ENCODE measurements around the gene EDIL3.

EDIL3 gene

GRCh38 chr5:84265130-84265529, 119.5 kb downstream of the EDIL3 start:
- WGBS (ENCODE audit: insufficient coverage, insufficient read length), result no CpG with 5 or more reads among the region's 2 CpGs
- no peak overlapping the region for H3K4me3 ChIP-seq (ENCODE audit: low read length)

GRCh38 chr5:84260939-84261338, 123.7 kb downstream of the EDIL3 start:
- no peak overlapping the region for H3K4me3 ChIP-seq (ENCODE audit: low read length)
- no peaks in the 10 kb centered on the region for H3K36me3 ChIP-seq (ENCODE audit: control insufficient read depth, insufficient read depth, low read length)
- no peak overlapping the region for H3K27ac ChIP-seq (ENCODE audit: low read length)
- H3K9me3 ChIP-seq (ENCODE audit: control insufficient read depth, insufficient read depth, low read length), result no peaks in the 10 kb centered on the region
- no CpG with 5 or more reads among the region's 1 CpG for WGBS (ENCODE audit: insufficient coverage, insufficient read length)
- no peaks in the 10 kb centered on the region; the same call in 1 of the 2 replicates for H3K4me1 ChIP-seq (ENCODE audit: control insufficient read depth, insufficient read depth, low read length)
- DNase-seq (ENCODE audit: low read depth, low spot score), result no peak
- no peaks in the 10 kb centered on the region for H3K27me3 ChIP-seq (ENCODE audit: control insufficient read depth, insufficient read depth, low read length)

More at GRCh38 chr5:84265130-84265529, 119.5 kb downstream of the EDIL3 start:
- DNase-seq (ENCODE audit: low read depth, low spot score), result no peak
- Histone ChIP-seq H3K4me1 (ENCODE audit: control insufficient read depth, insufficient read depth, low read length) (peaks cover 2% of the 10 kb centered on the region; the same call in 1 of the 2 replicates), H3K27ac (ENCODE audit: low read length) (no peak overlapping the region), H3K36me3 (ENCODE audit: control insufficient read depth, insufficient read depth, low read length) (no peaks in the 10 kb centered on the region), H3K9me3 (ENCODE audit: control insufficient read depth, insufficient read depth, low read length) (no peaks in the 10 kb centered on the region), H3K27me3 (ENCODE audit: control insufficient read depth, insufficient read depth, low read length) (no peaks in the 10 kb centered on the region)

GRCh38 chr5:84260140-84260539, 124.5 kb downstream of the EDIL3 start:
- H3K9me3 ChIP-seq (ENCODE audit: control insufficient read depth, insufficient read depth, low read length), result no peaks in the 10 kb centered on the region
- H3K27ac ChIP-seq (ENCODE audit: low read length), result no peak overlapping the region
- H3K4me1 ChIP-seq (ENCODE audit: control insufficient read depth, insufficient read depth, low read length), result no peaks in the 10 kb centered on the region; the same call in 1 of the 2 replicates
- no CpG with 5 or more reads among the region's 1 CpG for WGBS (ENCODE audit: insufficient coverage, insufficient read length)
- no peaks in the 10 kb centered on the region for H3K27me3 ChIP-seq (ENCODE audit: control insufficient read depth, insufficient read depth, low read length)
- DNase-seq (ENCODE audit: low read depth, low spot score), result no peak
- H3K4me3 ChIP-seq (ENCODE audit: low read length), result no peak overlapping the region
- H3K36me3 ChIP-seq (ENCODE audit: control insufficient read depth, insufficient read depth, low read length), result no peaks in the 10 kb centered on the region

GRCh38 chr5:84259283-84260045, 125.2 kb downstream of the EDIL3 start:
- no CpG with 5 or more reads among the region's 4 CpGs for WGBS (ENCODE audit: insufficient coverage, insufficient read length)

GRCh38 chr5:84257061-84257460, 127.6 kb downstream of the EDIL3 start:
- Histone ChIP-seq H3K4me1 (ENCODE audit: control insufficient read depth, insufficient read depth, low read length) (no peaks in the 10 kb centered on the region), H3K27me3 (ENCODE audit: control insufficient read depth, insufficient read depth, low read length) (no peaks in the 10 kb centered on the region), H3K4me3 (ENCODE audit: low read length) (no peak overlapping the region), H3K27ac (ENCODE audit: low read length) (no peak overlapping the region), H3K9me3 (ENCODE audit: control insufficient read depth, insufficient read depth, low read length) (no peaks in the 10 kb centered on the region), H3K36me3 (ENCODE audit: control insufficient read depth, insufficient read depth, low read length) (no peaks in the 10 kb centered on the region)
- no peak for DNase-seq (ENCODE audit: low read depth, low spot score)
- WGBS (ENCODE audit: insufficient coverage, insufficient read length), result 100% methylated on average over 1 of the region's 2 CpGs

More at GRCh38 chr5:84259283-84260045, 125.2 kb downstream of the EDIL3 start:
- H3K4me3 ChIP-seq (ENCODE audit: low read length), result no peak overlapping the region
- no peaks in the 10 kb centered on the region for H3K27me3 ChIP-seq (ENCODE audit: control insufficient read depth, insufficient read depth, low read length)
- no peaks in the 10 kb centered on the region for H3K9me3 ChIP-seq (ENCODE audit: control insufficient read depth, insufficient read depth, low read length)
- H3K36me3 ChIP-seq (ENCODE audit: control insufficient read depth, insufficient read depth, low read length), result no peaks in the 10 kb centered on the region
- no peak for DNase-seq (ENCODE audit: low read depth, low spot score)
- no peaks in the 10 kb centered on the region; the same call in 1 of the 2 replicates for H3K4me1 ChIP-seq (ENCODE audit: control insufficient read depth, insufficient read depth, low read length)
- H3K27ac ChIP-seq (ENCODE audit: low read length), result no peak overlapping the region

- H3K9me3 ChIP-seq (ENCODE audit: control insufficient read depth, insufficient read depth, low read length), result no peaks in the 10 kb centered on the region
- H3K4me1 ChIP-seq (ENCODE audit: control insufficient read depth, insufficient read depth, low read length), result no peaks in the 10 kb centered on the region
- no peak overlapping the region for H3K27ac ChIP-seq (ENCODE audit: low read length)
- H3K36me3 ChIP-seq (ENCODE audit: control insufficient read depth, insufficient read depth, low read length), result no peaks in the 10 kb centered on the region
- H3K4me3 ChIP-seq (ENCODE audit: low read length), result no peak overlapping the region
- no peaks in the 10 kb centered on the region for H3K27me3 ChIP-seq (ENCODE audit: control insufficient read depth, insufficient read depth, low read length)
- DNase-seq (ENCODE audit: low read depth, low spot score), result no peak
These were observed 129.4 kb downstream of the EDIL3 start for GRCh38 chr5:84255315-84255714.

- no peak for DNase-seq (ENCODE audit: low read depth, low spot score)
- no peaks in the 10 kb centered on the region for H3K9me3 ChIP-seq (ENCODE audit: control insufficient read depth, insufficient read depth, low read length)
- H3K4me3 ChIP-seq (ENCODE audit: low read length), result no peak overlapping the region
- no peaks in the 10 kb centered on the region for H3K27me3 ChIP-seq (ENCODE audit: control insufficient read depth, insufficient read depth, low read length)
- no CpG with 5 or more reads among the region's 1 CpG for WGBS (ENCODE audit: insufficient coverage, insufficient read length)
- no peaks in the 10 kb centered on the region for H3K4me1 ChIP-seq (ENCODE audit: control insufficient read depth, insufficient read depth, low read length)
- no peak overlapping the region for H3K27ac ChIP-seq (ENCODE audit: low read length)
- H3K36me3 ChIP-seq (ENCODE audit: control insufficient read depth, insufficient read depth, low read length), result no peaks in the 10 kb centered on the region
These were observed 130.7 kb downstream of the EDIL3 start for GRCh38 chr5:84253946-84254345.

- H3K27me3 ChIP-seq (ENCODE audit: control insufficient read depth, insufficient read depth, low read length), result no peaks in the 10 kb centered on the region
- H3K27ac ChIP-seq (ENCODE audit: low read length), result no peak overlapping the region
- no peak for DNase-seq (ENCODE audit: low read depth, low spot score)
- H3K36me3 ChIP-seq (ENCODE audit: control insufficient read depth, insufficient read depth, low read length), result no peaks in the 10 kb centered on the region
- no peaks in the 10 kb centered on the region for H3K4me1 ChIP-seq (ENCODE audit: control insufficient read depth, insufficient read depth, low read length)
- no CpG with 5 or more reads among the region's 1 CpG for WGBS (ENCODE audit: insufficient coverage, insufficient read length)
- no peak overlapping the region for H3K4me3 ChIP-seq (ENCODE audit: low read length)
- no peaks in the 10 kb centered on the region for H3K9me3 ChIP-seq (ENCODE audit: control insufficient read depth, insufficient read depth, low read length)
These were observed 133.2 kb downstream of the EDIL3 start for GRCh38 chr5:84251503-84251902.

GRCh38 chr5:84249918-84250630, 134.6 kb downstream of the EDIL3 start:
- no peak overlapping the region for H3K27ac ChIP-seq (ENCODE audit: low read length)
- no peaks in the 10 kb centered on the region for H3K4me1 ChIP-seq (ENCODE audit: control insufficient read depth, insufficient read depth, low read length)
- H3K4me3 ChIP-seq (ENCODE audit: low read length), result no peak overlapping the region
- no peaks in the 10 kb centered on the region for H3K9me3 ChIP-seq (ENCODE audit: control insufficient read depth, insufficient read depth, low read length)
- no peaks in the 10 kb centered on the region for H3K36me3 ChIP-seq (ENCODE audit: control insufficient read depth, insufficient read depth, low read length)
- H3K27me3 ChIP-seq (ENCODE audit: control insufficient read depth, insufficient read depth, low read length), result no peaks in the 10 kb centered on the region
- WGBS (ENCODE audit: insufficient coverage, insufficient read length), result no CpG with 5 or more reads among the region's 4 CpGs
- DNase-seq (ENCODE audit: low read depth, low spot score), result no peak

- DNase-seq (ENCODE audit: low read depth, low spot score), result no peak
- H3K27ac ChIP-seq (ENCODE audit: low read length), result no peak overlapping the region
- no peaks in the 10 kb centered on the region for H3K4me1 ChIP-seq (ENCODE audit: control insufficient read depth, insufficient read depth, low read length)
- H3K27me3 ChIP-seq (ENCODE audit: control insufficient read depth, insufficient read depth, low read length), result no peaks in the 10 kb centered on the region
- WGBS (ENCODE audit: insufficient coverage, insufficient read length), result 100% methylated on average over 3 of the region's 4 CpGs
- no peaks in the 10 kb centered on the region for H3K36me3 ChIP-seq (ENCODE audit: control insufficient read depth, insufficient read depth, low read length)
- no peaks in the 10 kb centered on the region for H3K9me3 ChIP-seq (ENCODE audit: control insufficient read depth, insufficient read depth, low read length)
- no peak overlapping the region for H3K4me3 ChIP-seq (ENCODE audit: low read length)
These were observed 136.7 kb downstream of the EDIL3 start for GRCh38 chr5:84248013-84248412.

Measured in iPS DF 6.9 (cell line).